Stimulated activated CD8-positive, alpha-beta memory T cell treated with anti-CD3 and anti-CD28 coated beads, Interleukin-4, amount 100 ng/mL, for 48 hours (primary cell): Measurements from ENCODE around the gene DBH.

Experiments used
- DNase-seq: peaks from one replicate; pipeline ENCODE4 v3.0.0-alpha.2; 2020

The DBH gene

GRCh38 chr9:133705576-133705975 is 69.4 kb downstream of the DBH start:
- no peak for DNase-seq

- no peak for DNase-seq
Measured at GRCh38 chr9:133706307-133707050, 70.3 kb downstream of the DBH start.

- DNase-seq, result no peak
Measured at GRCh38 chr9:133707065-133707762, 71.1 kb downstream of the DBH start.

DNA sequence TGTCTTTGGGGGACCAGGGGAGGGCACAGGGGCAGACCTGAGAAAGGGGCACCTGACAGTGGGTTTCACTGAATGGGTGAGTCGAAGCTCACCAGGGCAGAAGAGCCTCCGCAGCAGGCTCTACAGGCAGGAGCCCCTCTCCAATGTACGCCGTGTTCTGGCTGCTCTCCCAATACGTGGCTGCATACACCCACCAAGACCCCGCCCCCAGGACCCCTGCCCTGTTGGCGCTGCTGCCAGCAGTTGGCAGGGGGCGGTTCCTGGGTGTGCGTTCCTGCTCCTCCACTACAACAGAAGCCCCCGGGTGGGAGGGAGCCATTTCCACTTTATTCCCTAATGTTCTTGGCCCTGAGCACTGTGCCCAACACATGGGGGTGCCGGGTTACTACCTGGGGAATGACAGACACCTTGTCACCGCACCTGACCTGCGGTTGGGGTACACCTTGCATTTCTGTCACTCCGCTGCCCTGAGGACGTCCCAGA is 71.6 kb downstream of the DBH start:
- no peak for DNase-seq

DNA sequence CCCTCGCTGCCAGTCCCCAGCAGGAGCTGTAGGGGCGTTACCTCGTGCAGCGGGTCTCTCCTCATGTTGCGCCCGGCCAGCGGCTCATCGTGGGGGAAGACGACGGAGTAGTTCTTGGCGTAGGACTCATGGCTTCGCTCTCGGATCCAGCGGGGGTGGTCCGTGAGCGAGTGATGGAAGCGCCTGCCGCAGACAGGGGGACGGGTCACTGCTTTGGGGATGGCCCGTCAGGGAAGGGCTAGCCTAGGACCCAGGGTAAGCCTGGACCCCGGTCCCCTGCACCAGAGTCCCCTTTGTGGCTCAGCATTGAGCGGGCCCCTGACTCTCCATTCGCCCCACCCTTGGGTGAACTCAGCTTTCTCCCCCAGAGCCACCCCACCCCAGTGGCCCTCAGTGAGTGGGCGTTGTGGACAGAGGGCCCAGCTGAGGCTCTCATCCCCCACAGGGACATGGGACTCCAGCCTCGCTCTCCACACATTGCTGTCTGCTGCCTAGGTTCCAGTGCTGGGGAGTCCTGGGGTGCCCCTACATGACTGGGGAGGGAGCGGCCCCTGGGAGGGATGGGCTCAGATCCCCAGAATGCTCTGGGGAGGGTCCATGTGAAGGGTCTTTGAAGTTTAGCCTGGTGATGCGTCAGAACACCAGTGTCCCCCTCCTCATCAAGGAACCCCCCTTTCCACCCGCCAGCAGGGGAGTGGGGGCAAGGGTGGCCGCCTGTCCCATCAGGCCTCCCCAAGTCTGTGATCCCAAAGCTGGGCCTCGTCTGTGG is 72.3 kb downstream of the DBH start:
- DNase-seq, result no peak
